Activated CD4-positive, CD25-positive, alpha-beta regulatory T cell (primary cell): Measurements from ENCODE around the gene EN2.

ENCODE experiments used
- DNase-seq, 4 experiments: peaks; one replicate each; lab custom pipeline; 2025; lab: John Stamatoyannopoulos, UW

EN2 gene

GRCh38 chr7:155509359-155509724 is 51.4 kb downstream of the EN2 start:
- DNase-seq = no peak

GRCh38 chr7:155509725-155510551 is 52.0 kb downstream of the EN2 start:
- DNase-seq = no peak

- no peak for DNase-seq
Measured at GRCh38 chr7:155510975-155511701, 53.2 kb downstream of the EN2 start.

- no peak for DNase-seq
Measured at GRCh38 chr7:155511702-155511996, 53.7 kb downstream of the EN2 start.

GRCh38 chr7:155512246-155512887 is 54.4 kb downstream of the EN2 start:
- DNase-seq = no peak

GRCh38 chr7:155513543-155514285 is 55.8 kb downstream of the EN2 start:
- no peak for DNase-seq

GRCh38 chr7:155514296-155514695 is 56.4 kb downstream of the EN2 start:
- DNase-seq = no peak
